GM21526 (cell line): ENCODE data around the gene SYPL1.
A peak's percentile ranks its signal among the peaks of the same experiment; 100 is the strongest.

Experiments
- ATAC-seq: cut with Tn5 transposase; IDR thresholded peaks from one replicate; pipeline ENCODE4 v1.9.1; 2021; ENCODE audit warnings: moderate library complexity; ENCODE audit not compliant: unreplicated experiment, low FRiP score

The SYPL1 gene

GRCh38 chr7:106054156-106054910 is 57.8 kb downstream of the SYPL1 start:
- no peak for ATAC-seq

- ATAC-seq, result no peak
These were observed 59.0 kb downstream of the SYPL1 start for GRCh38 chr7:106053109-106053508.

- ATAC-seq, result no peak
These were observed 59.4 kb downstream of the SYPL1 start for GRCh38 chr7:106052681-106053080.

GRCh38 chr7:106050746-106051117 is 61.4 kb downstream of the SYPL1 start:
- no peak for ATAC-seq

- ATAC-seq, result no peak
These were observed 61.9 kb downstream of the SYPL1 start for GRCh38 chr7:106050002-106050745.

- ATAC-seq, result no peak
These were observed 62.9 kb downstream of the SYPL1 start for GRCh38 chr7:106049139-106049752.

GRCh38 chr7:106048706-106049020 is 63.4 kb downstream of the SYPL1 start:
- no peak for ATAC-seq

GRCh38 chr7:106047818-106048705 is 64.0 kb downstream of the SYPL1 start:
- ATAC-seq, result no peak

GRCh38 chr7:106047184-106047583 is 64.9 kb downstream of the SYPL1 start:
- ATAC-seq, result no peak

GRCh38 chr7:106045586-106045985 is 66.5 kb downstream of the SYPL1 start:
- no peak for ATAC-seq

- ATAC-seq, result no peak
These were observed 67.0 kb downstream of the SYPL1 start for GRCh38 chr7:106045139-106045538.

GRCh38 chr7:106042196-106042611 is 69.9 kb downstream of the SYPL1 start:
- ATAC-seq, result no peak

GRCh38 chr7:106041140-106041717 is 70.9 kb downstream of the SYPL1 start:
- ATAC-seq, result peak; percentile 59
